ENCODE measurements around the gene ARHGAP33.

DNA sequence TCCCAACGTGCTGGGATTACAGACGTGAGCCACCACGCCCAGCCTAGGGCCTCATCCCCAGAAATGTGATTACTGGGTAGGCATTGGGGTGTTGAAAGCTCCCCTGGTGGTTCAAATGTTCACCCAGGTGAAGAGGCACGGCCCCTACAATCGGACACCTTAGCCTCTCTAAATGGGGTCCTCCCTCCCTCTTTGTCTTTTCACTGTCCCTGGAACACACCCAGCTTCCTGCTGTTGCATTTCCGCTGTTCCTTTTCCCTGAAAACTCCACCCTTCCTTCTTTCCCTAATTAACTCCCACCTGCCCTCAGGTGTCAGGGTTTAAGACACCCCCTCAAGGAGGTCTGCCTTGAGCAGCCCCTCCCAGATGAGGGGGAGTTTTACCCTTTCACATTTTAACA, 40.9 kb downstream of the ARHGAP33 start:
- no peak for TF ChIP-seq POLR2A (IDR thresholded peaks at IDR 0.05)
- TF ChIP-seq, protein P1, sequence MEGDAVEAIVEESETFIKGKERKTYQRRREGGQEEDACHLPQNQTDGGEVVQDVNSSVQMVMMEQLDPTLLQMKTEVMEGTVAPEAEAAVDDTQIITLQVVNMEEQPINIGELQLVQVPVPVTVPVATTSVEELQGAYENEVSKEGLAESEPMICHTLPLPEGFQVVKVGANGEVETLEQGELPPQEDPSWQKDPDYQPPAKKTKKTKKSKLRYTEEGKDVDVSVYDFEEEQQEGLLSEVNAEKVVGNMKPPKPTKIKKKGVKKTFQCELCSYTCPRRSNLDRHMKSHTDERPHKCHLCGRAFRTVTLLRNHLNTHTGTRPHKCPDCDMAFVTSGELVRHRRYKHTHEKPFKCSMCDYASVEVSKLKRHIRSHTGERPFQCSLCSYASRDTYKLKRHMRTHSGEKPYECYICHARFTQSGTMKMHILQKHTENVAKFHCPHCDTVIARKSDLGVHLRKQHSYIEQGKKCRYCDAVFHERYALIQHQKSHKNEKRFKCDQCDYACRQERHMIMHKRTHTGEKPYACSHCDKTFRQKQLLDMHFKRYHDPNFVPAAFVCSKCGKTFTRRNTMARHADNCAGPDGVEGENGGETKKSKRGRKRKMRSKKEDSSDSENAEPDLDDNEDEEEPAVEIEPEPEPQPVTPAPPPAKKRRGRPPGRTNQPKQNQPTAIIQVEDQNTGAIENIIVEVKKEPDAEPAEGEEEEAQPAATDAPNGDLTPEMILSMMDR (IDR thresholded peaks at IDR 0.05): no peak

All from Peyer's patch (tissue), 4 donors.